SKM-1 (cell line): ENCODE results near the gene N4BP2L2.

Experiments used
- DNase-seq: peaks from one replicate; lab custom pipeline; 2025; ENCODE audit not compliant: unreplicated experiment; lab: John Stamatoyannopoulos, UW

The N4BP2L2 gene

GRCh38 chr13:32471187-32471922 lies 67.2 kb downstream of the N4BP2L2 start:
- no peak for DNase-seq

DNA sequence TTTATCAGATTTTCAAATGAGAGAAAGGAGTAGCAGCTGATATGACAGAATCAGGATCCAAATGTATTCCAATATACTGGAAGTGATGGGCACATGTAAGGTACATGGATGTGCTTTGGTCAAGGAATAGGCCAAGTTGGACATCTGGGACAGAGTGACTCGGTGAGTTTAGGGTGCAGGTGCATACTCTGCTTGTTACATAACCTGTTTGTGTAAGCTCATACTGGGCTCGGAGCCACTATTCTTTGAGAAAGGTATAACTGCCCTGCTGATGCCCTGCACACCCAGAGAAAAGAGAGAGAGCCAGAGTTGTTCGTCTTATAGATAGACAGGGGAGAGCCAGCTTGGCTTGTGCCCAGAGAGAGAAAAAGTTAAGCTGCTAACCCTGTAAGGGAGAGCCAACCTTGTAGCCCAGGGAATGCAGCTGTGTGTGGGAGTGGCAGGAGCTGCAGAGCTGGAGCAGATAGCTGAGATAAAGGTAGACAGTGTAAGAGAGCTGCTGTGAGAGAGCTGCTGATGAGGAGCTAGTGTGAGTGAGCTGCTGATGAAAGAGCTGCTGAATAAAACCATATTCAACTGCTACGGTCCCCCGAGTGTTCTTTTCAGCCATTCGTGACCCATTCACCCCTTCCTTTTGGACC lies 70.0 kb downstream of the N4BP2L2 start:
- no peak for DNase-seq

DNA sequence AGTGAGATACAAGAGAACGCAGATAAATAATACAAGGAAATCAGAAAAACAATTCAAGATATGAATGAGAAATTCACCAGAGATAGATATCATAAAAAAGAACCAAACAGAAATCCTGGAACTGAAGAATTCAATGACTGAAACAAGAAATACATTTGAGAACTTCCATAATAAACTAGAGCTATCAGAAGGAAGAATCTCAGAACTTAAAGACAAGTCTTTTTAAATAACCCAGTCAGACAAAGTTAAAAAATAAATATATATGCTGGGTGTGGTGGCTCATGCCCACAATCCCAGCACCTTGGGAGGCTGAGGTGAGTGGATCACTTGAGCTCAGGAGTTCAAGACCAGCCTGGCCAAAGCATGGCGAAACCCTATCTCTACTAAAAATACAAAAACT lies 82.0 kb downstream of the N4BP2L2 start:
- DNase-seq = no peak

GRCh38 chr13:32455594-32455903 lies 83.0 kb downstream of the N4BP2L2 start:
- no peak for DNase-seq

DNA sequence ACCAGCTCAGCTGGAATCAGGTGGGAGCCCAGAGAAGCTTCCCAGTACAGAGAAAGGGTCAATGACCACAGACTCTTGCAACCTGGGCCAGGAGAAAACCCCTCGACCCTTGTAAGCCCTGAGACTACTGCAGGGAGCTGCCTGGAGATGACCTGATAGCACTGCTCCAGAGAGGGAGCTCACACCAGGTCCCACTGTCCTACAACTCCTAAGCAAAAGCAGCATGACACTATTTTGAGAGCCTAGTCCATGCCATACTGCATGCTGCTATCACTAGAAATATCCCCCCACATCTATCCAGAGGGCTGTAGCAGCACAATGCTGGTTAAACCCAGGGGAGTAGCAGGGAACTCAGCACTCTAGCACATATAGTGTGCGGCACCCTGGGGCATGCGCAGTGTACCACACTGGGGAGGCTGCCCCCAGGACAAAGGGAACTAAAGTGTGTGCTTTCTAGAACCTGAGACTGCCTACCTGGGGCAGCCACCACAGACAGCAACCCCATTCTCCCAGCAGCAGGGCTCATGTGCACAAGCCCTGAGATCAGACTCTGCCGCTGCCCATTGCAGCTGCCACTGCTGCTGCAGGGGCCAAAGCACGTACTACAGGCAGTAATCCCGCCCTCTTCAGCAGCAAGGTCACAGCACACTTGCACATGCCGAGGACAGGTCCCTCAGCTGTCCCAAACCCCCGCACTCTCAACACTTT lies 83.6 kb downstream of the N4BP2L2 start:
- DNase-seq = no peak

- DNase-seq = no peak
These were observed 84.6 kb downstream of the N4BP2L2 start for GRCh38 chr13:32453981-32454380.

GRCh38 chr13:32448972-32449371 lies 89.6 kb downstream of the N4BP2L2 start:
- DNase-seq = no peak

GRCh38 chr13:32447894-32448623 lies 90.5 kb downstream of the N4BP2L2 start:
- DNase-seq = no peak

- DNase-seq = no peak
These were observed 91.7 kb downstream of the N4BP2L2 start for GRCh38 chr13:32446773-32447465.

- DNase-seq = no peak
These were observed 92.4 kb downstream of the N4BP2L2 start for GRCh38 chr13:32446220-32446619.

DNA sequence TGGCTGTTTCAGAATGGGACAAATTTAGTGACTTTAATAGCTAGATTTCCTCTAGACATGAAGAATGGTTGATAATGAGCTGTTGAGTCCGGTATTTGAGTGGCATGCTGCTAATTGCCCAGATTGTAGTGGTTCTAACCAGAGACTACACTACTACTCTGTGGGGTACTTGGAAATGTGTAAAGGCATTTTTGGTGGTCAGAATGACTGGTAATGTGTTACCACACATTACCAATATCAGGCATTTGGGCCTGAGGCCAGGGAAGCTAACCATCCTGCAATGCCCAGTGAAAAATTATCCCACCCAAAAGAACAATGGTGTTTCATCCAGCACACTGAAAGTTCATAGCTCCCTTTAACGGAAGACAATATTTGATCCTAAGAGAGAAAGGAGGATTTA lies 93.1 kb downstream of the N4BP2L2 start:
- DNase-seq = no peak

DNA sequence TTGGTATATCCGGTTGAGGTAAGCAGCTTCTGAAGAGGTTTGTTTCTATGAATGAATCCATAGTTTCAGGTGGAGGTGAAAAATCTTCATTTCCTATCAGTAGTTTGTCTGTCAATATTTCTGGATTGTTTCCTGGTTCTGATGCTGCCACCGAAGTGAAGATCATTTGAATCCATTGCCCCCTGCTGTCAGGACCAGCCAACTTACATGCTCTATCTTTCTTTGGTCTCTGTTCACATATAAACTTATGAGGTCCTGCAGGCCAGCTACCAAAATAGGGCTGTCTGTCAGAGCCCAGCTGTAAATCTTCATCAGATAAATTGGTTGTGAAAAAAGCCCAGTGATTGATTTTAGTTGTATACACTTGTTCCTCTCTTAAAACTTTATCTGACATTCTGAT lies 95.5 kb downstream of the N4BP2L2 start:
- DNase-seq = no peak

DNA sequence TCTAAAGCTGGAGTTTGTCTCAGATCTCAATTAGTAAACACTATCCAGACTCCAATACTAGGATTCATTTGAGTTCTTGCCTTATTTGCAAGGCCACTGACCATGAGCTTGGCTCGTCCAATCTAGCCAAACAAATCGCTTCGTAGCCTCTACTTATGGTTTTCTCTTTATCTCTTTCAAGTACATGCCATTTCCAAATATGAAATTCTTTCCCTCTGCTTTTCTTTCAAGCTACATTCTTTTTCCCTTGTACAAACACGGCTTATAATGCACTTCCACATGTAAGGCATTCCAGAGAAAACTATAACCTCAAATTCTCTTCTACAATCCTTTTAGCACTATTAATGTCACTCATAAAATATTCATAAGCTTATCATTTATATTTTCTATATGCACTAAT lies 99.7 kb downstream of the N4BP2L2 start:
- DNase-seq = no peak

DNA sequence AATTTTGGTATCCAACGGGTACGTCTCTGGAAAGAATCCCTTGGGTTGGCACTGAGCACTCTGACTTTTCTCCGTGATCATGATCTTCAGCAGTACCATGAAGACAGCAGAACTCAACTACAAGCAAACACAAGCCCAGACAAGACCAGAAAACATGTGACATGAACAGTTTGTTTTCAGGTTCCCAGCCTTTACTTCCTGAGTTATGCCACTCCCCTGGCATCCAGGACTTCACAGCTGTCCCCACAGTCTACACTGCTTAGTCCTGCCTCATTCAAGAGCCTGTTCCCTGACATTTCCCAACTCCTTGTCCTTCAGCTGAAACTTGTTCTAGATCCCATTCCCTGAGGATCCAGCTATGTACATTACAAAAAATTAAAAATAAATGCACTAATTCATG lies 105.7 kb downstream of the N4BP2L2 start:
- DNase-seq = no peak

DNA sequence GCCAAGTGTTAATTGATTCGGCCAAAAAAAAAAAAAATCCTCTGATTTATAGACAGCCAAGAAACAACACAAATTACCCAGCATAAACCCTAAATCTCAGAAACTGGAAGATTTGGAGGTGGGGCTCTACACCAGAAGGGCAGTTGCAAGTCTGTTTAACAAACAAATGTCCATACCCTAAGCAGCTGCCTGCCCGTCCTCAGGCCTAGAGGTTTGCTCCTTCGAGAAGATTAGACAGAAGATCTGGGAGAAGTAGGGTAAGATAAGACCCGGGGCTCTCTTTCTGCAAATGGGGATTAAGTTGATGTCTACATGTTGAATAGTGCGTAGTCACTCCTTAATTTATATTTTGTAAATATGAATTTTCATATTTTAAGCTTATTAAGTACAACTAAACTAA lies 107.2 kb downstream of the N4BP2L2 start:
- DNase-seq = no peak

- no peak for DNase-seq
These were observed 108.4 kb downstream of the N4BP2L2 start for GRCh38 chr13:32430018-32430747.

GRCh38 chr13:32429433-32429909 lies 109.1 kb downstream of the N4BP2L2 start:
- no peak for DNase-seq

- no peak for DNase-seq
These were observed 109.8 kb downstream of the N4BP2L2 start for GRCh38 chr13:32428581-32429432.

- no peak for DNase-seq
These were observed 110.6 kb downstream of the N4BP2L2 start, which contains the start of gene N4BP2L1 for GRCh38 chr13:32427852-32428580. TSS of gene N4BP2L1 (minus strand) at chr13:32428130. CDS start at chr13:32428082, 48 bp downstream.
